HFFc6 (cell line): ENCODE measurements around the gene SOCS4. TPM values are rescaled to one million over a fixed set of nuclear protein-coding genes. Genes with fewer than 3 reads are reported as not detected.
"Not testable (repeated sequence)": the region's sequence is repeated elsewhere in the genome, so short reads cannot be mapped to it uniquely, and the experiment has no call there.

Experiments used
- DNase-seq: peaks from one replicate; pipeline ENCODE4 v3.0.0-alpha.2; 2018
- H3K27ac Mint-ChIP-seq: 2 replicates; pipeline ENCODE4 v1.8.0; 2020; ENCODE audit warnings: mild to moderate bottlenecking, mixed read lengths
- H3K27me3 Mint-ChIP-seq: 2 replicates; pipeline ENCODE4 v1.8.0; 2021; ENCODE audit warnings: mild to moderate bottlenecking, moderate library complexity, mixed read lengths; ENCODE audit not compliant: insufficient read depth
- H3K36me3 Mint-ChIP-seq: 2 replicates; pipeline ENCODE4 v1.8.0; 2021; ENCODE audit warnings: low read depth, mixed read lengths
- H3K4me1 Mint-ChIP-seq: 2 replicates; pipeline ENCODE4 v1.8.0; 2020; ENCODE audit warnings: low read depth, mixed read lengths
- H3K4me3 Mint-ChIP-seq: 2 replicates; pipeline ENCODE4 v1.8.0; 2020; ENCODE audit warnings: mild to moderate bottlenecking, moderate library complexity, mixed read lengths
- H3K9me3 Mint-ChIP-seq: 2 replicates; pipeline ENCODE4 v1.8.0; 2020; ENCODE audit warnings: mild to moderate bottlenecking, mixed read lengths
- total RNA-seq, 6 experiments: library from RNA; stranded (reverse); fragmentation: NEBNext Ultra II Directional; extraction: Animal tissue kit (Norgen Biotek cat#: 25700); gene quantifications; 2 replicates in 1 of 6; 3 replicates in 5 of 6; pipeline ENCODE4 v1.2.3, GENCODE V29; 2021
- TF ChIP-seq, protein P1 (sequence below): fragments of 200-600 bp; sonication (generic); IDR thresholded peaks from 2 replicates; pipeline ENCODE4 v1.5.0; 2021; ENCODE audit warnings: antibody characterized with exemption, mild to moderate bottlenecking

SOCS4 gene
- total RNA-seq, 6 experiments from 2014 or later: 22.1 to 26.2 (median 23.6) TPM

- Mint-ChIP-seq H3K4me1 (peaks cover 63% of the 10 kb centered on the region), H3K27ac (peak overlapping the region; percentile 99), H3K36me3 (peaks cover 16% of the 10 kb centered on the region), H3K4me3 (peak overlapping the region; percentile 75), H3K9me3 (no peaks in the 10 kb centered on the region), H3K27me3 (peaks cover 3% of the 10 kb centered on the region)
- peak; percentile 99 for DNase-seq
- TF ChIP-seq, protein P1, sequence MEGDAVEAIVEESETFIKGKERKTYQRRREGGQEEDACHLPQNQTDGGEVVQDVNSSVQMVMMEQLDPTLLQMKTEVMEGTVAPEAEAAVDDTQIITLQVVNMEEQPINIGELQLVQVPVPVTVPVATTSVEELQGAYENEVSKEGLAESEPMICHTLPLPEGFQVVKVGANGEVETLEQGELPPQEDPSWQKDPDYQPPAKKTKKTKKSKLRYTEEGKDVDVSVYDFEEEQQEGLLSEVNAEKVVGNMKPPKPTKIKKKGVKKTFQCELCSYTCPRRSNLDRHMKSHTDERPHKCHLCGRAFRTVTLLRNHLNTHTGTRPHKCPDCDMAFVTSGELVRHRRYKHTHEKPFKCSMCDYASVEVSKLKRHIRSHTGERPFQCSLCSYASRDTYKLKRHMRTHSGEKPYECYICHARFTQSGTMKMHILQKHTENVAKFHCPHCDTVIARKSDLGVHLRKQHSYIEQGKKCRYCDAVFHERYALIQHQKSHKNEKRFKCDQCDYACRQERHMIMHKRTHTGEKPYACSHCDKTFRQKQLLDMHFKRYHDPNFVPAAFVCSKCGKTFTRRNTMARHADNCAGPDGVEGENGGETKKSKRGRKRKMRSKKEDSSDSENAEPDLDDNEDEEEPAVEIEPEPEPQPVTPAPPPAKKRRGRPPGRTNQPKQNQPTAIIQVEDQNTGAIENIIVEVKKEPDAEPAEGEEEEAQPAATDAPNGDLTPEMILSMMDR: no peak
These were observed 45.0 kb downstream of the SOCS4 start for GRCh38 chr14:55071870-55072640.

DNA sequence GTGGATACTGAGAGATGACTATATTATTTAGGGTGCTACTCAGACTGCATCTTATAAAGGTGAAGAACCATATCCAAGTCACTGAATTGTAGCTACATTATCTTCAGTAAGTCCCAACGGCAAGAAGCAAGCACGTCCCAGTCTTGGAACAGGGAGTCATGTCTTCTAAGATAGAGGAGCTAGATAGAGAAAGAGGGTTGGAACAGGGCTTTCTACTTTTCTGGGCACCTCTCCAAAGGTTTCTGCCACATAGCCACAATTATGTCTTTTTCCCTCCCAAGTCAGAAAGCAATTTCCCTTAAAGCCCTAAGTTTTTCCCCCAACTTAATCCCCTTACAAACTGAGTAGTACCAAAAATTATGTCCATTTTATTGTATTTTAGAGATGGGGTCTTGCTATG, 46.8 kb downstream of the SOCS4 start:
- H3K27me3 Mint-ChIP-seq: peaks cover 3% of the 10 kb centered on the region
- H3K4me3 Mint-ChIP-seq: peak overlapping the region; percentile 15
- peak; percentile 81 for DNase-seq
- H3K4me1 Mint-ChIP-seq: peaks cover 63% of the 10 kb centered on the region
- H3K9me3 Mint-ChIP-seq: no peaks in the 10 kb centered on the region
- H3K27ac Mint-ChIP-seq: peak overlapping the region; percentile 74
- H3K36me3 Mint-ChIP-seq: peaks cover 5% of the 10 kb centered on the region; the same call in 1 of the 2 replicates
- TF ChIP-seq, protein P1: no peak

DNA sequence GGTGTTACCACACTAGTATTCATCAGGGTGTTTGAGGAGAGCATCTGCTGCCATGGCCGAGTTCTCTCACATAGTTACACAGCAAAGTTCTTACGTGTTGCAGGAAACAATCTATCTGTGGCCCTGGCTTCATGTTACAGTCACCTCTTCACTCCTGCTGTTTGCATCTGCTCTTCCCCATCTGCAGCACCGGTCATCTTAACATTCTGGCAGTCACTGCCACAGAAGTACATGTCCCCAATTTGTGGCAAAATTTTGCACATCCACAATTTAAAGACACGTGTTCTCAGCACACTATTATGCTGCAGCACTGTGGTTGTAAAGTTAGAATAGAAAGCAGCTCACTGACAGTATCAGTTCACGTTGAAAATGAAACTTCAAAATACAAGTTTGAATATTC, 47.6 kb downstream of the SOCS4 start:
- Mint-ChIP-seq H3K27me3 (peaks cover 3% of the 10 kb centered on the region), H3K4me3 (peak overlapping the region; percentile 27), H3K36me3 (peaks cover 3% of the 10 kb centered on the region; the same call in 1 of the 2 replicates), H3K9me3 (no peaks in the 10 kb centered on the region), H3K4me1 (peaks cover 62% of the 10 kb centered on the region), H3K27ac (peak overlapping the region; percentile 74)
- DNase-seq: no peak
- TF ChIP-seq, protein P1: no peak

GRCh38 chr14:55075628-55076175, 48.7 kb downstream of the SOCS4 start:
- Mint-ChIP-seq H3K27me3 (peaks cover 3% of the 10 kb centered on the region), H3K4me1 (peaks cover 51% of the 10 kb centered on the region), H3K27ac (peak overlapping the region; percentile 74), H3K36me3 (no peaks in the 10 kb centered on the region), H3K4me3 (peak overlapping the region; percentile 44), H3K9me3 (no peaks in the 10 kb centered on the region)
- TF ChIP-seq, protein P1: no peak
- DNase-seq: peak; percentile 45

GRCh38 chr14:55077170-55078151, 50.4 kb downstream of the SOCS4 start:
- H3K27ac Mint-ChIP-seq: no peak overlapping the region
- TF ChIP-seq, protein P1: no peak
- H3K36me3 Mint-ChIP-seq: no peaks in the 10 kb centered on the region
- DNase-seq: peak; percentile 38
- peaks cover 34% of the 10 kb centered on the region for H3K4me1 Mint-ChIP-seq
- H3K27me3 Mint-ChIP-seq: no peaks in the 10 kb centered on the region; the same call in none of the 2 replicates
- H3K4me3 Mint-ChIP-seq: no peak overlapping the region
- no peaks in the 10 kb centered on the region for H3K9me3 Mint-ChIP-seq

DNA sequence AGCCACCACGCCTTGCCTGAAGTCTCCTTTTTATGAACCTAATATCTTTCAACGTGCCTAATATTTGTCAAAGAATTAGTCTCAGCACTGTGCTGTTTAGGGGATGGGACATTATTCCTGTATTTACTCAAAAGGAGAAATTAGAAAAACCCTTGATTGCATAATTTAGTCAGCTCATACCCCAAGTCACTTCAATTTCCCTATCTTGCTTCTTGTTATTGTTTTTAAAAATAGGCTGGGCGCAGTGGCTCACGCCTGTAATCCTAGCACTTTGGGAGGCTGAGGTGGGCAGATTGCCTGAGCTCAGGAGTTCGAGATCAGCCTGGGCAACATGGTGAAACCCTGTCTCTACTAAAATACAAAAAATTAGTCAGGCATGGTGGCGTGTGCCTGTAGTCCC, 52.9 kb downstream of the SOCS4 start:
- H3K9me3 Mint-ChIP-seq, DNase-seq, H3K36me3 Mint-ChIP-seq, H3K4me3 Mint-ChIP-seq, H3K27me3 Mint-ChIP-seq, H3K27ac Mint-ChIP-seq: not testable (repeated sequence)
- H3K4me1 Mint-ChIP-seq: peaks cover 13% of the 10 kb centered on the region
